NCI-H1092 treated with DMSO at 0.1 percent for 48 hours (cell line): Measurements from ENCODE around the gene NEDD4.
A peak's percentile ranks its signal among the peaks of the same experiment; 100 is the strongest.
"Not testable (repeated sequence)": the region's sequence is repeated elsewhere in the genome, so short reads cannot be mapped to it uniquely, and the experiment has no call there.

Experiments used
- DNase-seq: peaks from one replicate; lab custom pipeline; 2025; lab: John Stamatoyannopoulos, UW

Gene NEDD4

DNA sequence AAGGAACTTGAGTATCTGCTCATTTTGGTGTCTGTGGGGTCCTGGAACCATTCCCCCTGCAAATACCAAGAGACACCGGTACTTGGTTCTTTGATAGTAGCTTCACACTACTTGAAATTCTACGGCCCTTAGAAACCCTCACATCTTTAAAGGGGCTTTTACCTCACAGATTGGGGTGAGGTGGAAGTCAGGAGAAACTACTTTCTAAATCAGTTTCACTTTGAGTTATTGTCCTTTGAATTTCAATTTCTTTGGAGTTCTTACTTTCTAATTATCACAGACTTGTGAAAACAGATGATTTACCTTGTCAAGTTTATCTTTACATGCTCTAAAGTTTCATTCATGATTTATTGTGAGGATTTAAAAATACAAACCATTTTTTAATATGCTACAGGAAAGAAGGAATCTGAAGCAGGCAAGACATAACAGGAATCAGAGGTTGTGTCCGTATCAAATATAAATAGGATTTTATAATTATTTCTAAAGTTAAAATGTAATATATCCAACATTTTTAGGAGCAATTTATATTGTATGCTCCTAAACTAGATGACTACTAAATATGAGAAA is 98.9 kb downstream of the NEDD4 start:
- DNase-seq: no peak

- no peak for DNase-seq
These were observed 99.6 kb downstream of the NEDD4 start for GRCh38 chr15:55893852-55894251.

GRCh38 chr15:55891196-55891595 is 102.2 kb downstream of the NEDD4 start:
- DNase-seq: no peak

DNA sequence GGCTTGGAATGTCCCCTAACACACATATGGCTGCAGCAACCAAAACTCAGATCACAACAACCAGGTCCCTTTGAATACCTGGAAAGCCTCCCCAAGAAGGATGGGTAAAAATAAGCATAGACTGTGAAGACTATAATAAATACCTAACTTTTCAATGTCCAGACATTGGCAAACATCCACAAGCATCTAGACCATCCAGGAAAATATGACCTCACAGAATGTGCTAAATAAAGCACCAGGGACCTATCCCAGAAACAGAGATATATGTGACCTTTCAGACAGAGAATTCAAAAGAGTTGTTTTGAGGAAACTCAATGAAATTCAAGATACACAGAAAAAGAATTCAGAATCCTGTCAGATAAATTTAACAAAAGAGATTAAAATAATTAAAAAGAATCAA is 109.2 kb downstream of the NEDD4 start:
- no peak for DNase-seq

DNA sequence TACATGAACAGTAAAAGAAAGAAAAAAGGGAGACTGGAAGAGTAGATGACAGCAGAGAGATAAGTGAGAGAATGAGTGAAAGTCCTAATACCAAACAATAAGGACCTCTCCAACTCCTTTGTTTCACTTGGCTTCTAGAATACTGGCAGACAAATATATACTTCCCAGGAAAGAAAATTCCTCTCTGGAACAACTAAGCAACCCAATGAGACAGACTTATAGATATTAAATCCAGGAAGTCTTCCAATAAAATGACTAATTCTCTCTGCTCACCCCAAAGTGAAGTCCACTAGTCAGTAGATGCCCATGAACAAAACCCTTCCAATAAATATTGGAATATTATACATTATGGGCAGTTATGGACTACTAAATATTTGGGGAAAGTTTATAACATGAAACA is 114.2 kb downstream of the NEDD4 start:
- DNase-seq: no peak

DNA sequence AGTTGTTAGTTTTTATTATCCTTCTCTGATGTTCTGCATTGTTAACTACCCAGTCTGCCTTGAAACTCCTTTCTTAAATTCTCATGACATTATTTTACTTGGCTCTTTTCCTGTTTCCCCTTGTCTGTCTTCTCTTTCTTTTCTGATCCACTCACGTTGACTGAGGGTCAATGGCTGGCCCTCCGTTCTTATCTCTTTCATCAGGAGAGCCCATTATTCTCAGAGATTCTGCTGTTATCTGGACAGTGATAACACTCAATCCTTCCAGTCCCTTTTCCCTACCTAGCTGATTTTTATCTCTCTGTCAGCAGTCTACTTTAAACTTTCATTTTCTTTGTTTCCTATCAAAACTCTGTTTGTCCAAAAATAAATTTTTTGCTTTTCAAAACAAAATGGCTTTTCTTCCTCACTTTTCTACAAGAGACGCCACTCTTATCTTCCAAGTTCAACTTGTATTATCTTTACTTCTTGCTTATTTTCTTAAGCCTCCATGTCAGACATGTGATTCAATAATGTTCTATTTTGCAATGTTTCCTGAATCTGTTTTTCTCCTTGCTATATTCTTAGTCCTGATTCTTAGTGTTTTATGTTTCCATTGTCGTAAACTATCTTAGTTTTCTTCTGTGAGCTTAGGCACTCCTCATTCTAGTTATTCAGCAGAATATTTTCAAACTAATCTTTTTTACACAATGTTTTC is 120.2 kb downstream of the NEDD4 start:
- DNase-seq: no peak

GRCh38 chr15:55872471-55872870 is 120.9 kb downstream of the NEDD4 start:
- DNase-seq: no peak

- DNase-seq: no peak
These were observed 123.8 kb downstream of the NEDD4 start for GRCh38 chr15:55869660-55870059.

GRCh38 chr15:55868707-55869106 is 124.7 kb downstream of the NEDD4 start:
- DNase-seq: peak; percentile 2

DNA sequence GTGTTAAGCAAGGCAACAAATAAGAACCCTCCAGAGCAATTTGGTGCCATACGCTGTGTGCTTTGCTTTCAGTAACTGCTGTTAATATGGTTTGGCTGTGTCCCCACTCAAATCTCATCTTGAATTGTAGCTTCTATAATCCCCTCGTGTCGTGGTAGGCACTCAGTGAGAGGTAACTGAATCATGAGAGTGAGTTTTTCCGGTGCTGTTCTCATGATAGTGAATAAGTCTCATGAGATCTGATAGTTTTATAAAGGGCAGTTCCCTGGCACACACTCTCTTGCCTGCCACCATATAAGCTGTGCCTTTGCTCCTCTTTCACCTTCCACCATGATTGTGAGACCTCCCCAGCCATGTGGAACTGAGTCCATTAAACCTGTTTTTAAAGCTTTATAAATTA is 125.1 kb downstream of the NEDD4 start:
- DNase-seq: not testable (repeated sequence)

GRCh38 chr15:55863911-55864310 is 129.5 kb downstream of the NEDD4 start:
- no peak for DNase-seq

DNA sequence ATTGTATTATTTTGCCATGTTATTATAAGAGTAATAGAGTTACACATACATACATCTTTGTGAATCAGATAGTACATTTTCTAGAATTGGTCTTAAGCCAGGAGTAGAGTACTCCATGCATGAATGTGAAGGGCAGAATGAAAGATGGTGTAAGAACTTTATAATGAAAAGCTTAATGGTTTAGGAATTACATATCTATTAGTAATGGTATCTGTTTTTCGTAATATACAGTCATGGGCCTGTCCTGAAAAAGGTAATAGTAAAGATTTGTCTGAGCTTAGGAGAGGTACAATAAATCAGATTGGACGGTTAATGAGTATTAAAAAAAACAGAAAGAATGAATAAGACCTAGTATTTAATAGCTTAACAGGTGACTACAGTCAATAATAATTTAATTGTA is 132.3 kb downstream of the NEDD4 start:
- no peak for DNase-seq

DNA sequence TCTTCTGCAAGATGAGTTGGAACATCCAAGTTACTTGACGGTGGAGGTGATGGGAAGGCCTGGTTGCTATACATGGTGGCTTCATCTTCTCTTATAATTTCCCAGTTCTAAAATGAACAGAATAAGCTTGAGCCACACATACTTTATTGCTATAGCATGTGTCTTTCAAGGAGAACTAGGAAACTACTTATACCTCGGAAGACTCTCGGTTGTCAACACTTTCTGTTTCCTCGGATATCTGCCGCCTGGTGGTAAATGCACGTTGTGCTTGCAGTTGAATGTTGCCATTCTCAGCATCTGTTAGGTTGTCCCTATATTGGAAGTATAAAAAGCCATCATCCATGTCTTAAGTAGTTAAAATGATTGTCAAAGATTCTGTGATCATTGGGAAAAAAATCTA is 132.9 kb downstream of the NEDD4 start:
- DNase-seq: no peak

- no peak for DNase-seq
These were observed 133.7 kb downstream of the NEDD4 start for GRCh38 chr15:55859681-55860080.

DNA sequence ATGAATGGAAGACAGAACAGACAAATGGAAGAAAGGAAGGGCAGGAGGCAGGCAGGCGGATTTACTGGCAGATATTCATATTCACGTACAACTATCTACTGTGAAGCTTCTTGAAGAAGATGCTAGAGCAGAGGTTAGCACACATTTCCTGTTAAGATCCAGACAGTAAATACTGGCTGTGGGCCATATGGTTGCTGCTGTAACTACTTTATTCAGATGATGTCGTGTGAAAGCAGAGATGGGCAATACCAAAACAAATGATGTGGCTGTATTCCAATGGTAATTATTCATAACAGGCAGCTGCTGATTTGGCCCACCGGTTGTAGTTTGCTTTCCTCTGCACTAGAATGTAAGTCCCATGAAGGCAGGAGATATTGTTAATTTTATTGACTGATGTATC is 134.8 kb downstream of the NEDD4 start:
- no peak for DNase-seq

- DNase-seq: no peak
These were observed 136.8 kb downstream of the NEDD4 start for GRCh38 chr15:55856506-55857164.

DNA sequence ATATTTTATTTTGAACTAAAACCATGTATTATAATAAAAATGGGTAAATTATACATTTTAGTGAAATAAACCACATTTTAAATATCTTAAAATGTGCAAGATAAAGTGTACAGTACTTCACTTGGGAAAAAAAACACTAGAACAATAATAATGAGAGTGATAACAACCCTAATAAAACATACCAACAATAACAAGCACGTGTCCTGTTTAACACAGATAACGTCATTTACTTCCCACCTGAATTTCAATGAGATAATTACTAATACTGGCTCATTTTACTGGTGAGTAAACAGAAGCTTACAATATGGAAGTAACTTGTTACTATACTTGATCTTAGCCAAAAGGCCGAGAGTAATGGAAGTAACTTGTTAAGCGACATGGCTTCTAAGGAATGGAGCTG is 140.3 kb downstream of the NEDD4 start:
- no peak for DNase-seq

DNA sequence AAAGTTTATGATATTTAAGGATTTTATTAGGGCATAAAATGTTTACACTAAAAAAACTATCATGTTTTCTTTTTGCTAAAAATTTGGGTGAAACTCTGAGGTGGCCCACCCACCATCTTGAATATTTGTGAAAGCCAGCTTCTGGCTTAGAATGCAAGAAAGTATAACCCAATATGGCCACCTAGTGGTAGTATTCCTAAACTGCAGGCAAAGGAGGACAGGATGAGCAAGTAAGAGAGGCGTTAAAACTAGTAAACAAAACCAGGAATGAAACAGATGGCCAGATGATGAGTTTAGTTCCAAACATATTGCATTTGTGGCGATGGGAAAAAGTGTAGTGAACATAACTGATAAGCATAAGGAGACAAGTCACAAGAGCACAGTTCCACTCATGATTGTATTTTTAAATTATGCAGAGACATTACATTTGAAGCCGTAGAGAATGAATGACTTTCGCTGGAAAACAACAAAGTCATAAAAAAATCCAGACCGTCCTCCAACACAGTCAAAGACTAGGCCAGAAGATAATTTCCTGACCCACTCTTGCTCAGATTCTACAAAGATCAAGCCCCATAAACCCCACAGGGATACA is 147.2 kb downstream of the NEDD4 start:
- peak; percentile 39 for DNase-seq

DNA sequence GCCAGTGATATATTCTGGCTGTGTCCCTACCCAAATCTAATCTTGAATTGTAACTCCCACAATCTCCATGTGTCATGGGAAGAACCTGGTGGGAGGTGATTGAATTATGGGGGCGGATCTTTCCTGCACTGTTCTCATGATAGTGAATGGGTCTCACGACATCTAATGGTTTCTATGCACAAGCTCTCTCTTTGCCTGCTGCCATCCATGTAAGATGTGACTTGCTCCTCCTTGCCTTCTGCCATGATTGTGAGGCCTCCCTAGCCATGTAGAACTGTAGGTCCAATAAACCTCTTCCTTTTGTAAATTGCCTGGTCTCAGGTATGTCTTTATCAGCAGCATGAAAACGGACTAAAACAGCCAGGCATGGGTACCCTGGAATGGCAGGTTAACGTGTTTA is 150.5 kb downstream of the NEDD4 start:
- DNase-seq: not testable (repeated sequence)

DNA sequence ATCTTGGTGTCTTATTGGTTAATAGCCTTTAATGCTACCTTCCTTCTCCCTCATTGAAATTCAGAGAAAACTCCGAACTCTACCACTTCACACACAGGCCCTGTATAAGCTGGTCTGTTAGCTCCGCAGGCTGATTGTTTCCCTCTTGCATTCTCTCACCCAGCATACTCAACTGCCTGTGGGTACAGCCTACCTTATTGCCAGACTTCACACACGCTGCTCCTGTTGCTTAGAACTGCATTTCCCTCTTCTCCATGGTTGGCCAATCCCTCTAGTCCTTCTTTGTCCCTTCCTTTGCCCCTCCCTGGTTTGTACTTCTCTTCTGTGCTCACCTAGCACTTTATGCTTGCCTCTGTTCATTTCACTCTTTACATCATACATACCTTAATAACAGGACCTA is 157.5 kb downstream of the NEDD4 start:
- DNase-seq: no peak

DNA sequence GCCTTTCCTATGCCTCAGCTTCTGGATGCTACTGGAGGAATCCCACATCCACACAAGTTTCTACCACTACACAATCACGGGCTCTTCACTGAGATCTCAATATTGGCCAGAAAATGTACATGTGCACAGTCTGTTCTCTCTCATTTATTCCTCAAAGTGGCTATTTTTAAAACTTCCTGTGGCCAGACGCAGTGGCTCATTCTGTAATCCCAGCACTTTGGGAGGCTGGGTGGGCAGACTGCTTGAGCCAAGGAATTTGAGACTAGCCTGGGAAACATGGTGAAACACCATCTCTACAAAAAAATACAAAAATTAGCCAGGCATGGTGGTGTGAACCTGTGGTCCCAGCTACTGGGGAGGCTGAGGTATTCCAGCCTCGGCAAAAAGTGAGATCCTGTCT is 159.1 kb downstream of the NEDD4 start:
- no peak for DNase-seq

- no peak for DNase-seq
These were observed 163.6 kb downstream of the NEDD4 start for GRCh38 chr15:55829826-55830225.

- no peak for DNase-seq
These were observed 165.5 kb downstream of the NEDD4 start for GRCh38 chr15:55827955-55828354.
